CD4-positive, alpha-beta T cell treated with Interleukin-15 for 1 hour (primary cell): ENCODE data around the gene FOXF2.

ENCODE experiments used
- DNase-seq: peaks from one replicate; pipeline ENCODE4 v3.0.0-alpha.2; 2020

FOXF2 gene

GRCh38 chr6:1379017-1379787 is 10.2 kb upstream of the FOXF2 start:
- DNase-seq: no peak

GRCh38 chr6:1379788-1380147 is 9.6 kb upstream of the FOXF2 start:
- DNase-seq: no peak

- DNase-seq: no peak
Observed at GRCh38 chr6:1380625-1381427, 8.6 kb upstream of the FOXF2 start.

- DNase-seq: peak; percentile 27
Observed at GRCh38 chr6:1381481-1382330, 7.7 kb upstream of the FOXF2 start.

- DNase-seq: no peak
Observed at GRCh38 chr6:1382331-1382882, 7.0 kb upstream of the FOXF2 start.

GRCh38 chr6:1382883-1383728 is 6.3 kb upstream of the FOXF2 start:
- DNase-seq: no peak

- no peak for DNase-seq
Observed at GRCh38 chr6:1383729-1384548, 5.4 kb upstream of the FOXF2 start.

- DNase-seq: no peak
Observed at GRCh38 chr6:1384549-1385128, 4.7 kb upstream of the FOXF2 start.

GRCh38 chr6:1385129-1386037 is 4.0 kb upstream of the FOXF2 start:
- DNase-seq: no peak

GRCh38 chr6:1386038-1386709 is 3.2 kb upstream of the FOXF2 start:
- DNase-seq: no peak

GRCh38 chr6:1387538-1387875 is 1.9 kb upstream of the FOXF2 start:
- DNase-seq: no peak

GRCh38 chr6:1387876-1388629 is 1.3 kb upstream of the FOXF2 start:
- DNase-seq: no peak

- DNase-seq: no peak
Observed at GRCh38 chr6:1388630-1389368, 577 bp upstream of the FOXF2 start.

- no peak for DNase-seq
Observed at GRCh38 chr6:1390133-1390945, 963 bp downstream of the FOXF2 start.

GRCh38 chr6:1390946-1391799 is 1.8 kb downstream of the FOXF2 start:
- no peak for DNase-seq

- DNase-seq: no peak
Observed at GRCh38 chr6:1391800-1392309, 2.5 kb downstream of the FOXF2 start.
